GM18858 (cell line): ENCODE measurements around the gene CHKA.

Source experiments
- ATAC-seq: cut with Tn5 transposase; IDR thresholded peaks from one replicate; pipeline ENCODE4 v1.9.1; 2021; ENCODE audit not compliant: unreplicated experiment

The CHKA gene

DNA sequence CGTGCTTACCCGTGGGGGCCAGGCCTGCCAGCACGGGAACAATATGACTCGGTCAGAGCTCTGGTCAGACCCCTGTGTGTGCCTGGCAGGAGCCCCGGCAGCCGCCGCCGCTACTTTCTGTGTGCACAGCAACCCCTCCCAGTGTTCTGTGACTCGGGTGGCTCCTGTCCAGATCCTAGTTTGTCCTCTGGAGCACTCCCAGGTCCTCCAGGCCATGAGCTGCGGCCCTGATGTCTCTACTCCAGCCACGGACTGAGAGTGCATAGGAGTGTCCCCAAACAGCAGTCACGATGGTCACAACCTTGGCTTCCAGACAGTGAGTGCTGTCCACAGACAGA, 87.5 kb downstream of the CHKA start:
- no peak for ATAC-seq

DNA sequence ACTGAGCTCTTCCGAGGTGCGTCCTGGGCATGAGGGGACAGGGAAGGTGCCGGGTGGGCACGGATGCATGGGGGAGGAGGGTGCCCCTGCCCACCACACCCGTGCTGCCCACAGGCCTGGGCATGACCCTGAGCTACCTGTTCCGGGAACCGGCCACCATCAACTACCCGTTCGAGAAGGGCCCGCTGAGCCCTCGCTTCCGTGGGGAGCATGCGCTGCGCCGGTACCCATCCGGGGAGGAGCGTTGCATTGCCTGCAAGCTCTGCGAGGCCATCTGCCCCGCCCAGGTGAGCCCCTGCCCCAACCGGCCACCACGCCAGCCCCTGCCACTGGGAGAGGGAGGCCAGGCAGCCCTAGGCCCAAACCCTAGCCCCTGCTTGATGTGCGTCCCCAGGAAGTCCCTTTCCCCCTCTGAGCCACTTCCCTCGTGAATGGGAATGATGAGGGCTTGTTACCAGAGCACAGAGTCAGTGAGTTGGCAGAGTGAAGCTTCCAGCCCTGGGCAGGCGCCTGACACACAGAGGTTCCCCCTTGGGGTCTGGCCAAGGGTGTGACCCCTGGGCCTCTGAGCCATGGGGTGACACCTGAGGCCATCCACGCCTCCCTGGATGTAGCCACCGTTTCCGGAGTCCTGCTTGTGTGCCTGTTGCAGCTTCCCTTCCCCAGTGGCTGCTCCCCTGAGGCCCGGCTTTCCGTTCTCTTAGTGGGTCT, 88.0 kb downstream of the CHKA start:
- no peak for ATAC-seq

DNA sequence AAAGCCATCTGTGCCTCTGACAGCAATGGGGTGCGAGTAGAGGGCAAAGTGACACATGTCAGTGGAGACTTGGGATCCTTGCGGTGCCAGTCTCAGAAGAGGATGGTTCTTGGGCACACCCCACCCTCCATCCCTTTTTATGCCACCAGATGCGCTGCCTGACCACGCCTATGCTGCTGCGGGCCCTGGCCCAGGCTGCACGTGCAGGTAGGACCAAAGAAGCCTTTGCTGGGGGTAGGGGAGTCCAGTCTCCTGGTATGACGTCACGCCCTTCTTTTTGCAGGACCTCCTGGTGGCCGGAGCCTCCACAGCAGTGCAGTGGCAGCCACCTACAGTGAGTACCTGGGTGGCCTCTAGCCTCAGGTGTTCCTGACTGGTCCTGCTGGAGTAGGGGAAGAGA, 89.2 kb downstream of the CHKA start:
- no peak for ATAC-seq

DNA sequence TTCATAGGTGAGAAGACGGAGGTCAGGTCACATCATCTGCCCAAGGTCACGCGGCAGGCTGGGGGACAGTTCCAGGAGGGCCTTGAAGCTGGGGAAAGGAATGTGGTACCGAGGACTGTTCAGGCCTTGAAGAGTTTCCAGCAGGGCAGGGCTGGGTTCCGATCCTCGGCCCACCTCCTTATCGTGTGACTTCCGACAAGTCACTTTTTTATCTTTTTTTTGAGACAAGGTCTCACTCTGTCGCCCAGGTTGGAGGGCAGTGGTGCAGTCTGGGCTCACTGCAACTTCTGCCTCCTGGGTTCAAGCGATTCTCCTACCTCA, 90.1 kb downstream of the CHKA start:
- ATAC-seq: no peak

DNA sequence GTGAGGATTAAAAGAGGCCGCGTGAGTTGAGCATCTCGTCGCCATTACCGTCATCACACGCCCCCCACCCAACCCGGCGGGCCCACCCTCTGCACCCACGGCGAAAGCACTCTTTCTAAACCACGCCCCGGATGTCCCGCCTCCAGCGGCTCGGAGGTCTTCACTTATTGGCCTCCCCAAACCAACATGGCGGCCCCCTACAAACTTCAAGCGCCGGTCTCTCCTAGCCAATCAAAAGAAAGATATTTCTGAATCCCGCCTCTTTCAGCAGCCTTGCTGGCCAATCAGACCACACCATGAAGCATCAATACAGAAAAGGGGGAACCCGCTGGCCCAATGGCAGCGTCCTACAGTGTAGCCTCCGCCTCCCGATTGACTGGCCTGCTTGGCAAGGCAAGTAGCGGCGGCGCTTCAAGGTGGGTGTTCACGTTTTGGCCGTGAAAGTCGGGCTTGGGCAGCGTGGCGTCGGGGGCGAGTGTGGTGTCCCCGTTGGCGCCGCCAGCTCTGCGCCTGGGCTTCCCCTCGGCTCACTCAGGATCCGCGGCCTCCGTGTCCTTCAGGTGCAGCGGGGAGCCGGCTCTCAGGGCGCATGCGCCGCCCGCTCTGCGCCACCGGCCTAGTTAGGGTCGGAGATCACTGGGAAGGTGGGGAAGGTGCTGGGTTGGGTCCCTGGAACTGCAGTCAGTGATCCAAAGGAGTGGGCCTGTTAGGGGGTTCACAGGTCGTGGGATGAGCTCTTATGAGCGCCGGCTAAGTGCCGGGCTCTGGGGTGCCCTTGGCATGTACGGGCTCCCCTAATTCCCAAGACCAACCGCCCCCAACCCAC, 90.7 kb downstream of the CHKA start, which contains the start of gene NDUFS8:
NDUFS8 (plus strand) TSS at position 364 of the 826 bp plus-strand sequence. CDS start 1,471 bp downstream, outside the sequence.
- peak; percentile 88 for ATAC-seq

DNA sequence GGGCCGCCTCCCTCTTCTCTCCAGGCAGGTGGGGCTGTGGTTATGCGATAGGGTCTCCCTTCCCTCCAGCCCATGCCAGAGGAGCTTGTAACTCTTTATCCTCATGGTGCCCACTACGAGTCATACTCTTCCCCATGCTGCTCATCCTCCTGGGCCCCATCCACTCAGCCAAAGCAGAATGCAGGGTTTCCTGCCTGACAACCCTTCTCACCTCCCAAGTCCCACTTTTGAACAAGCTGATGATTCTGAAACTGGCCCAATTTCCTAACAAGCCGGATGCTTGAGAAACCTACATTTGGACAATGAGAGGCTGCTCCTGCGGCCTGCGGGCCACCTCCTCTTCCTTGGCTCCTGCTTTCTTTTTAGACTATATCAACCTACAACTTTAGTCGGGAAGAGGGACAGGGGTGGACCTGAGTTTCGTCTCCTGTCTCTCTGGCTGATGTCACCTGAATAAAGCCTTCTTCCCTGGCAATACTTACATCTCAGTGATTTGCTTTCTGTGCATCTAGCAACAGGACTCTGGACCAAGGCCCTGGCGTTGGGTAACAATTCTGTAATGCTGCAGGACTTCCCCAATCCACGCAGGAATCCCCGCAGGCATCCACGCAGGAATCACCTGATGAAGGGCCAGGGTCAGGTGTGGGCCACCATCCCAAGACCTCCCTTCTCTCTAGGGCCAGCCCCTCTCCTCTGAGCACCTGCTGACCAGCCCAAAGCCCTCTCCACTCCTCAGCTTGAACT, 92.2 kb downstream of the CHKA start:
- no peak for ATAC-seq

DNA sequence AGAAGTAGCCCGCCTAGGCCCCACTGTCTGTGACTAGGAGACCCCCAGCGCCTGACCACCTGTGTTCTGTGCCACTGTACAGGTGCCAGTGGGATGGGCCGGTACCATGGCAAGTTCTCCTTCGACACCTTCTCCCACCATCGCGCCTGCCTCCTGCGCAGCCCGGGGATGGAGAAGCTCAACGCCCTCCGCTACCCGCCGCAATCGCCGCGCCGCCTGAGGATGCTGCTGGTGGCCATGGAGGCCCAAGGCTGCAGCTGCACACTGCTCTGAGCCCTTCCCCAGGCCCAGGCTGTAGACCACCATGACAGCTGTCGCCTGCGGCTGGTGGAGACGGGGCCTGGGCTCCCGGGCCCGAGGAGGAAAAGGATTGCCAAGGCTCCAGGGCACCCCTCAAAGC, 93.5 kb downstream of the CHKA start:
- no peak for ATAC-seq

DNA sequence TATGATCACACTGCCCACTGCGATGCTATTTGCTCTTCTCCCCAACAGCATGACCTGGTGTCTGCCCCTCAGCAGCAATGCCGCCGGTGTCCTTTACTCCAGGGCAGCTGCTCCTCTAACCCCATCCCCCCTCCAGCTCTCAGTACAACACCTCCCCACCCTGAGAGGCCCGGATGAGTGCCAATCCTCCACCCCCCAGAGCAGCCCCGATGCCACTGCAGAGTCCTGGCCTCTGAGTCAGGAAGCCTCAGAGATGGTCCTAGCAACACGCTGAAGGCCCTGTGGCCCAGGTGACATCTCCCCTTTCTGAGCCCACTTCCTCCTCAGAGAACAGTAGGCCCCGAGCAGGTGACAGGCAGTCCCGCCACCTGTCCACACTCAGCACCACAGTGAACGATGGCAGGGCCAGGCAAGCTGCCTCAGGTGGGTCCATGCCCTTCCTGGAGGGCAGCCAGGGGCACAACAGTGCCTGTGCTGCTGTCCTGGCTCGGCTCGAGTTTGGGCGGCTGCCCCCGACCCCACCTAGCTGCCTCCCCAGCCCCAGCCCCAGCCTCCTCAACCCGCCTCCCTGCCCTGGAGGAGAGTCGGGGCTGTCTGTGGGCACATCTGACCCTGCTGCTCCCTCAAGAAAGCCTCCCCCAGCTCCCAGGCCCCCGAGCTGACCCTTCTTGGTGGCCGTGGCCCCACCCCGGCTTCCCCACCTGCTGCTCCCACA, 94.6 kb downstream of the CHKA start:
- no peak for ATAC-seq

DNA sequence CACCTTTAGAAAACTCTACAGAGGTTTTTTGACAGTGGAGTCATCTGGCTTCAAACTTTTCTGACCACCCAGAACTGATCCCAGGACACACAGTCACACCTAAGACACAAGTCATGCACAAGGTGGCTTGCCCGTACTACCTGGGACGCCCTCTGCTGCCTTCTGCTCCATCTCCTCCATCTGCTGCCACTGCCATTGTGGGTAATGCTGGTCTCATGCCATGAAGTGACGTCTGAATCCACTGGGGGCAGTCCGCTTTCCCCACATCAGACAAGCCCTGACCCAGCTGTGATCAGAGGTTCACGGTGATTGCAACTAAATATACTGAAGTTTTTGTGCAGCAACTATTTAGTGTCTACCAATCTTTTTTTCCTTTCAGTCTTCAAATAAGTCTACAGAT, 96.1 kb downstream of the CHKA start:
- no peak for ATAC-seq

DNA sequence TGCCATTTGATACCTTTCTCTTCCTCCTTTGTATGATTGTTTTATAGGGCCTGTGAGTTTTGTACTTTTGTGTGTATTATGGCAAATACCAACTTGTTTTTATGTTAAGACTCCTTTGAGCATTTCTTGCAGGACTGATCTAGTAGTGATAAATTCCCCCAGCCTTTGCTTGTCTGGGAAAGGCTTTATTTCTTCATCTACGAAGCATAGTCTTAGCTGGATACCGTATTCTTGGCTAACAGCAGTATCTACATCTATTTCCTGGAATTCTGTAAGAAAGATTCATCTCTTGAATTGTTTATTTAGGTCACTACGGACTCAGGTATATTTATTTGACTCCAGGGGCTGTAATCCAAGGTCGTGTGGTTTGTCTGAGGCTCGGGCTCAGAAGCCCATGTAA, 96.7 kb downstream of the CHKA start:
- ATAC-seq: no peak

DNA sequence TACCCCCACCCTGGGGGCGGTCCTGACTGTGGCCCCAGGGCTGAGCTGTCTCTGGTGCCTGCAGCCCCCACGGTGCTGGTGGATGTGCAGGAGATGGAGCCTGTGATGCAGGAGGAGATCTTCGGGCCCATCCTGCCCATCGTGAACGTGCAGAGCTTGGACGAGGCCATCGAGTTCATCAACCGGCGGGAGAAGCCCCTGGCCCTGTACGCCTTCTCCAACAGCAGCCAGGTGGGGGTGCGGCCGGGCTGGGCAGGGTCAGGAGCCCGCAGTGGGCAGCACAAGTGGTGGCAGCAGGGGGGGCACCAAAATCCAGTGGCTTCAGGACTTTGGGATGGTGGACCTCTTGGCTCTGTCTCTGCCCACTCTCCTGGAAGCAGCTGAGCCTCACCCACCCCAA, 98.7 kb downstream of the CHKA start:
- ATAC-seq: no peak

DNA sequence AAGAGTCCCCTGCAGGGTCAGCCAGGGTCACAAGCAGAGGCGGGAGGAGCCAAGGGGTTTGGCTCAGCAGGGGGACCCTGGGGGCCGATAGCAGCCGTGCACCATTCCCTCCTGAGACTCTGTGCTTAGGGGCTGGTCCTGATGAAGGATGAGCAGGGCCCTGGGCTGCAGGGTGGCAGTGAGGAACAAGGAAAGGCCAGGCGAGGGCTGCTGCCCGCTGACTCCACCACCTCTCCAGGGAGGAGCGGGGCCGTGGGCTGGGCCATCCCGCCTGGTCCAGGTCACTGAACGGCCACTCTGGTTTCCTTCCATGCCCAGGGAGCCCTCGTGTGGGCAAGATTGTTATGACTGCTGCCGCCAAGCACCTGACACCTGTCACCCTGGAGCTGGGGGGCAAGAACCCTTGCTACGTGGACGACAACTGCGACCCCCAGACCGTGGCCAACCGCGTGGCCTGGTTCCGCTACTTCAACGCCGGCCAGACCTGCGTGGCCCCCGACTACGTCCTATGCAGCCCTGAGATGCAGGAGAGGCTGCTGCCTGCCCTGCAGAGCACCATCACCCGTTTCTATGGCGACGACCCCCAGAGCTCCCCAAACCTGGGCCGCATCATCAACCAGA, 99.9 kb downstream of the CHKA start:
- ATAC-seq: no peak

DNA sequence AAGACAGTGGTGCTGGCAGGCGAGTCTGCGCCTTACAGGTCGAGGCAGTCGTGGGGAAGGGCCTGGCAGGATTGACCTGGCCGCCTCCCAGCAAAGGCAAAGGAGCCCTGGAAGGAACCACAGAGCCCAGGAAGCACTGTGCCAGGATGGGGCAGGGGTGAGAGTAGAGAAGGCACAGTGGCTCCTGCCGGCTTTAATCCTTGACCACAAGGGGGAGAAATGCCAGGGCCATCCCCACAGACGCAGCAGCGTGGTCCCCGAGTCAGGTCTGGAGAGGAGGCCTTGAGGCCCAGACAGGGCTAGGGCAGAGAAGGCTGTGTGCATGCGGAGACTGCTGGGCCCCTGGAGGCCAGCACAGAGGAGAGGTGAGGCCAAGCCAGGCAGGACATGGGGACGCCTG, 100.6 kb downstream of the CHKA start:
- ATAC-seq: no peak

DNA sequence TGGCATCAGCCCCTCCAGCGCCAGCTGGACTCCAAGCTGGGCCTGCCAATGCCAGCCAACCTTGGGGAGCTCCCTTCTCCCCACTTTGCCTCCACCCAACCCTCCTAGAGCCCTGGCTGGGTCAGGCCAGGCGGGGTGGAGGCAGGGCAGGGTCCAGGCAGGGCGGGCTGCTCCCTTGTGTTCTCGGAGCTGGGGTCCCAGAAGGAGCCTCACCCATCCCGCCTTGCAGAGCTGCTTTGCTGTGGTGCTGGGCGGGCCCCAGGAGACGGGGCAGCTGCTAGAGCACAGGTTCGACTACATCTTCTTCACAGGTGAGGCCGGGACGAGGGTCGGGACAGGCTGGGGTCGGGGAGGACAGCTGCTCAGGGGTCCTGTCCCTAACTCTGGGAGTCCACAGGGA, 101.7 kb downstream of the CHKA start:
- ATAC-seq: no peak

DNA sequence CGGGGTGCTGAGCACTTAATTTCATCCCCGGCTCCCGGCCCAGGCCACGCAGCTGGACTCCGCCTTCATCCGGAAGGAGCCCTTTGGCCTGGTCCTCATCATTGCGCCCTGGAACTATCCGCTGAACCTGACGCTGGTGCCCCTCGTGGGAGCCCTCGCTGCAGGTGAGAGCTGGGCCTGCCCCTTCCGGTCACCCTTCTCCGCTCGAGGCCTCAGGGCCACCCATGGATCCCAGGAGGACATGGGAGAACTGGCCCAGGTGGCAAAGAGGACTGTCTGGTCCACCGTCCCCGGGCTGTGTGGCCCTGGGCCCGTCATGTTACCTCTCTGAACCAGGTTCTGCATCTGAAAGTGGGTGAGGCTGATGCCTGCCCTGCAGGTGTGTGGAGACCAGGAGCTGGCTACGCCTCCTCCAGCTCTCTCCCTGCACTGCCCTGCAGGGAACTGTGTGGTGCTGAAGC, 102.4 kb downstream of the CHKA start:
- no peak for ATAC-seq

DNA sequence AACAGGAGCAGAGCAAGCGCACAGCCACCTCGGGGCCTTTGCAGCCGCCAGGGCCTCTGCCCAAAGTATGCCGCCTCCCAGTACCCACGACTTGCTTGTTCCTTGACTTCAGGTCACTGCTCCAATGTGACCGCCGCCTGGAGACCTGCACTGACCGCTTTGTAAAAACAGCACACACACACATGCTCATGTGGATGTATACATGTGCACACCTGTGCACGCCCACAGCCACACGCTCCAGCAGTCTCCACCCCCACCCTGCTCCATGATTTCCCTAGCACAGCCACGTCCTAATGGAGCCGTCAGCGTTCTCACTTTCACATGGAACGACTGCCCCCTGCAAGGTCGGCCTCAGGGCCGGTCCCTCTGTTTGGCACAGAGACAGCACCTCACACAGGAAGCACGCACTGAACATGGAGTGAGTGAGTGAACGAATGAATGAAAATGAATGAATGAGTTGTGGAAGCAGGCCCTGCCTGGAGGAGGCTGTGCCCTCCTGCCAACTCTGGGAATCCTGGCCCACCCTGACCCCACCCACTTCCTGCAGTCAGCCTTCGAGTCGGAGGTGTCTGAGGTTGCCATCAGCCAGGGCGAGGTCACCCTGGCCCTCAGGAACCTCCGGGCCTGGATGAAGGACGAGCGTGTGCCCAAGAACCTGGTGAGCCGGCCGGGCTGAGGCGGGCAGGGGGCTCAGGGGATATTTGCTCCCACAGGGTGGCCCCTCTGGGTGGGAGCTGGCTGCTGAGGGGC, 103.0 kb downstream of the CHKA start:
- no peak for ATAC-seq

DNA sequence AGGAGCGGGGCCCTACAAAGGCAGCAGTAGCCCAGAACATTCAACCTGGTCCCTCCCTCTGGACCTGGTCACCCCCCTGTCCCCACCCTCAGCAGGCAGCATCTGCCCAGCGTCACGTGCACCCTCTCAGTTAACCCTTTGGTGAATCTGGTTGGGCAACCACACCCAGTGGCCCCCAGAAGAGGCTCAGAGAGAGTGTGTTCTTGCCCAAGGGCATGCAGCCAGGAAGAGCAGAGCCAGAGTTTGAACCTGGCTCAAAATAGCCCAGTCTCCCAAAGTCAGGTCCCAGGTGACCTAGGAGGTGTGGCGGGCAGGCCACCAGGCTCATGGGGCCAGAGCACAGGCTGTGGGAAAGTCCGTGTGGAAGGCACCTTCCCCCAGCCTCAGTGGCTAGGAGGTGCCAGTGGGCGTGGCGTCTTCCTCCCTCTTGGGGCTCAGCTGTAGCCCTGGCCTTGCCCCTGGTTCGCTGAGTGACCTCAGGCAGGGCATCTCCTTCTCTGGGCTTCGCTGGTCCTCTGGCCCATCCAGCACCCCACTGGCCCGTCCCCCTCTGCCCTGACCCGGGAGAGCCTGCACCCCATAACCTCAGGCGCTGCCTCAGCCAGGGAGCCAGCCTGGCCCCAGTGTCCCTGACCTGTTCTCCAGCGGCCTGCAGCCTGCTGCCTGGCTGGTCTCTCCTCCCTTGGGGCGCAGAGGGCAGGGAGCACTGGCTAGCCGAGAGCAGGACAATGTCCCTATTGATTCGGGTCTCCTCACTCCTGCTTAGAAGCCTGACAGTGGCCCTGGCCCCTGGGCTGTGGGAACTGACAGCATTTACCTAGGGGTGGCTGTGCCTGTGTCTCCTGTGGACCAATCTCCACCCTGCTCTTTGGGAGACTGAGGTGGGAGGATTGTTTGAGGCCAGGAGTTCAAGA, 104.0 kb downstream of the CHKA start:
- no peak for ATAC-seq

DNA sequence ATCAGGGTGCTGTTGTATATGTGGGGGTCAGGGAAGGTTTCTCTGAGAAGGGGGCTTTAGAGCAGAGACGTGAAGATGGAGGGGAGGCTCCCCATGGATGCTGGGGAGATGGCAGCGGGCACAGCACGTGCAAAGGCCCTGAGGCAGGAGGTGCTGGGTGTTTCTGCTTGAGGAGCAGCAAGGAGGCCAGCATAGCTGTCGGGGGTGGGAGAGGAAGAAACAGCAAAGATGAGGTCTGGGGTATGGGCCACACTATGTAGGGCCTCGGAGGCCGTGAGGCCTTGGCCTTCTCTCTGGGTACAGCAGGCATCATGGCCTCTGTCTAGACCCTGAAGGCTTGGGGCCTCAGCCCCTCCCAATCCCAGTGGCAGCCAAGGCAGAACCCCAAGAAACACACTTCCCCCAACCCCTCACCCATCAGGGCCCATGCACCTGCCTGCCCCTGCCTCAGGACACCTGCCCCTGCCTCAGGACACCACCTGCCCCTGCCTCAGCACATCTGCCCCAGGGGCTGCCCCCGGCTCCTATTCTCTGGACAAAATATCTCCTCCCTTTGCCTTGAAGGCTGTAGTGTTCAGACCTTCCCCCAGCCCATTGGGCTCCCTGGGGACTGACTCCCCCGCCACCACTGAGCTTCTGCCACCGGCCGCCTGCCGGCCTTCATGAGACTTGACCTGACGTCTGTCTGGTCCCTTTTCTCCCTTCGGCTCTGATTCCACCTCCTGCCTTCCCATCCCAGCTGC, 104.9 kb downstream of the CHKA start:
- ATAC-seq: no peak
